OCI-LY1 (cell line): ENCODE measurements around the gene SENP5.

Experiments used
- H2AFZ ChIP-seq: fragments of 200-600 bp; sonication (generic), shearing (Covaris generic); 2 replicates; pipeline ENCODE4 v1.6.0; 2014; ENCODE audit warnings: antibody characterized with exemption, mild to moderate bottlenecking, low read length
- H3F3A ChIP-seq: fragments of 200-600 bp; sonication (generic), shearing (Covaris generic); 2 replicates; pipeline ENCODE4 v1.6.0; 2014; ENCODE audit warnings: mild to moderate bottlenecking, antibody characterized with exemption, low read length, moderate library complexity; ENCODE audit not compliant: insufficient read depth
- H3K27ac ChIP-seq: fragments of 200-600 bp; sonication (generic); 2 replicates; pipeline ENCODE4 v1.5.1; 2014; ENCODE audit warnings: low read length, mixed run types, mild to moderate bottlenecking, low read depth; ENCODE audit not compliant: poor library complexity, severe bottlenecking
- H3K27me3 ChIP-seq: fragments of 200-600 bp; sonication (generic); 2 replicates; pipeline ENCODE4 v1.6.0; 2014; ENCODE audit warnings: antibody characterized with exemption, mild to moderate bottlenecking, low read length, moderate library complexity; ENCODE audit not compliant: insufficient read depth
- H3K36me3 ChIP-seq: fragments of 200-600 bp; sonication (generic); 2 replicates; pipeline ENCODE4 v1.6.1; 2014; ENCODE audit warnings: mild to moderate bottlenecking, antibody characterized with exemption, low read length, moderate library complexity, mixed read lengths; ENCODE audit not compliant: insufficient read depth
- H3K4me1 ChIP-seq: fragments of 200-600 bp; sonication (generic); 2 replicates; pipeline ENCODE4 v1.5.1; 2014; ENCODE audit warnings: mild to moderate bottlenecking, low read length, moderate library complexity; ENCODE audit not compliant: insufficient read depth, severe bottlenecking
- H3K4me2 ChIP-seq: fragments of 200-600 bp; sonication (generic), shearing (Covaris generic); 2 replicates; pipeline ENCODE4 v1.6.1; 2014; ENCODE audit warnings: low read length
- H3K4me3 ChIP-seq: fragments of 200-600 bp; sonication (generic); 2 replicates; pipeline ENCODE4 v1.5.1; 2014; ENCODE audit warnings: low read length, low read depth, mild to moderate bottlenecking, mixed read lengths; ENCODE audit not compliant: poor library complexity, severe bottlenecking
- H3K79me2 ChIP-seq: fragments of 200-600 bp; shearing (Covaris generic); 2 replicates; pipeline ENCODE4 v1.6.1; 2016; ENCODE audit warnings: mixed run types, low read length, mixed read lengths; ENCODE audit not compliant: insufficient read depth
- H3K9ac ChIP-seq: fragments of 200-600 bp; sonication (generic), shearing (Covaris generic); 2 replicates; pipeline ENCODE4 v1.6.1; 2014; ENCODE audit warnings: mild to moderate bottlenecking, low read length, mixed read lengths
- H3K9me2 ChIP-seq: fragments of 200-600 bp; sonication (generic), shearing (Covaris generic); 2 replicates; pipeline ENCODE4 v1.6.1; 2014; ENCODE audit warnings: low read depth, mild to moderate bottlenecking, low read length, mixed read lengths
- H3K9me3 ChIP-seq: fragments of 200-600 bp; shearing (Covaris generic); 2 replicates; pipeline ENCODE4 v1.6.1; 2014; ENCODE audit warnings: low read length, mixed read lengths
- H4K20me1 ChIP-seq: fragments of 200-600 bp; sonication (generic), shearing (Covaris generic); 2 replicates; pipeline ENCODE4 v1.6.0; 2016; ENCODE audit warnings: mild to moderate bottlenecking, low read length; ENCODE audit not compliant: insufficient read depth
- EZH2 ChIP-seq: fragments of 200-600 bp; sonication (generic), shearing (Covaris generic); IDR thresholded peaks from 2 replicates; pipeline ENCODE4 v1.8.0; 2017; ENCODE audit warnings: borderline replicate concordance, mixed run types, mild to moderate bottlenecking, antibody characterized with exemption, low read length, moderate library complexity, mixed read lengths
- TF ChIP-seq, protein P1 (sequence below): fragments of 200-600 bp; sonication (generic), shearing (Covaris generic); IDR thresholded peaks from 2 replicates; pipeline ENCODE4 v1.5.1; 2017; ENCODE audit warnings: mild to moderate bottlenecking, antibody characterized with exemption, low read length, moderate library complexity, mixed read lengths

SENP5 gene

DNA sequence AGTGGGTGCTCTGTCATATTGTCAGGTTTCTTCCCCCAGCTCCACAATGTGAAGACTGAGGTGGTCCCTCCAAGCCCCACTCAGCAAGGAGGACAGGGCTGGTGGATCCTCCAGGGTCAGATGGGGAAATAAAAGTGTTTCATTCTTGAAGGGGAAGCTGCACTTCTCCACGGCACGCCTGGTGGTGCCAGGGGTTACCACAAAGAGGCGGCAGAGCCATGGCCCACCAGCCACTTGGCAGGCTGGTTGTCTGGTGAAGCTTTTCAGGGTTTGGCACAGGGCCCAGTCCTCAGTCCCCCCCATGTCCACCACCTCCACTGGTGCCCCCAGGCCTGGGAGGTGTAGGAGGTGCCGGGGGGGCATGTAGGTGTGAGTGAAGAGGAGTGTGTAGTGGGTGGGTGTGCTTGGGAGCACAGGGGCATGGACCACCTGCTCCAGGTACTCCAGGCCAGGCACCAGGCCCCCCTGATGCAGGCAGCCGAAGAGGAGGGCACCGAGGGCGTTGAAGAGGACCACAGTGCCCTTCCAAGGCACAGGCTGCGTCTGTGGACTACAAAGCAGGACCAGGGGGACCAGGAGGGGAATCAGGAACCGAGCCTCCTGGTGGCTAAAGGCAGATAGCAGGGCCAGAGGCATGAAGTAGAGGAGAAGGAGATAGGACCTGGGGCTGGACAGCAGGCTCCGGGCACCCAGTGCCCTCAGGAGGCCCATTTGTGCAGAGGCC lies 79.6 kb downstream of the SENP5 start:
- H3K9me3 ChIP-seq = no peaks in the 10 kb centered on the region
- no peaks in the 10 kb centered on the region for H3F3A ChIP-seq
- TF ChIP-seq, protein P1, sequence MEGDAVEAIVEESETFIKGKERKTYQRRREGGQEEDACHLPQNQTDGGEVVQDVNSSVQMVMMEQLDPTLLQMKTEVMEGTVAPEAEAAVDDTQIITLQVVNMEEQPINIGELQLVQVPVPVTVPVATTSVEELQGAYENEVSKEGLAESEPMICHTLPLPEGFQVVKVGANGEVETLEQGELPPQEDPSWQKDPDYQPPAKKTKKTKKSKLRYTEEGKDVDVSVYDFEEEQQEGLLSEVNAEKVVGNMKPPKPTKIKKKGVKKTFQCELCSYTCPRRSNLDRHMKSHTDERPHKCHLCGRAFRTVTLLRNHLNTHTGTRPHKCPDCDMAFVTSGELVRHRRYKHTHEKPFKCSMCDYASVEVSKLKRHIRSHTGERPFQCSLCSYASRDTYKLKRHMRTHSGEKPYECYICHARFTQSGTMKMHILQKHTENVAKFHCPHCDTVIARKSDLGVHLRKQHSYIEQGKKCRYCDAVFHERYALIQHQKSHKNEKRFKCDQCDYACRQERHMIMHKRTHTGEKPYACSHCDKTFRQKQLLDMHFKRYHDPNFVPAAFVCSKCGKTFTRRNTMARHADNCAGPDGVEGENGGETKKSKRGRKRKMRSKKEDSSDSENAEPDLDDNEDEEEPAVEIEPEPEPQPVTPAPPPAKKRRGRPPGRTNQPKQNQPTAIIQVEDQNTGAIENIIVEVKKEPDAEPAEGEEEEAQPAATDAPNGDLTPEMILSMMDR = peak; percentile 31; the same call in 1 of the 2 replicates
- TF ChIP-seq EZH2 = no peak
- no peak overlapping the region for H3K27ac ChIP-seq
- peaks cover 6% of the 10 kb centered on the region; the same call in 1 of the 2 replicates for H3K36me3 ChIP-seq
- H3K27me3 ChIP-seq = peaks cover 5% of the 10 kb centered on the region; the same call in 1 of the 2 replicates
- H4K20me1 ChIP-seq = no peaks in the 10 kb centered on the region
- no peak overlapping the region for H3K4me2 ChIP-seq
- peaks cover 8% of the 10 kb centered on the region for H3K4me1 ChIP-seq
- H3K9me2 ChIP-seq = no peaks in the 10 kb centered on the region
- H3K4me3 ChIP-seq = no peak overlapping the region
- no peak overlapping the region for H2AFZ ChIP-seq
- H3K9ac ChIP-seq = no peak overlapping the region
- H3K79me2 ChIP-seq = peaks cover 12% of the 10 kb centered on the region

- H3K4me2 ChIP-seq = no peak overlapping the region
- H3K4me1 ChIP-seq = peaks cover 8% of the 10 kb centered on the region
- TF ChIP-seq, protein P1 = no peak
- no peak for TF ChIP-seq EZH2
- H3K9me3 ChIP-seq = no peaks in the 10 kb centered on the region
- peaks cover 6% of the 10 kb centered on the region; the same call in 1 of the 2 replicates for H3K36me3 ChIP-seq
- H4K20me1 ChIP-seq = no peaks in the 10 kb centered on the region
- no peaks in the 10 kb centered on the region for H3F3A ChIP-seq
- no peak overlapping the region for H3K9ac ChIP-seq
- H3K9me2 ChIP-seq = no peaks in the 10 kb centered on the region
- no peak overlapping the region for H3K4me3 ChIP-seq
- H3K79me2 ChIP-seq = peaks cover 9% of the 10 kb centered on the region
- peaks cover 5% of the 10 kb centered on the region; the same call in 1 of the 2 replicates for H3K27me3 ChIP-seq
- H2AFZ ChIP-seq = no peak overlapping the region
- no peak overlapping the region for H3K27ac ChIP-seq
These were observed 80.2 kb downstream of the SENP5 start for GRCh38 chr3:196947860-196948441.

- H3K9ac ChIP-seq = no peak overlapping the region
- no peak for TF ChIP-seq EZH2
- TF ChIP-seq, protein P1 = peak; percentile 22; the same call in 1 of the 2 replicates
These were observed 80.9 kb downstream of the SENP5 start for GRCh38 chr3:196948442-196949284.

More at GRCh38 chr3:196948442-196949284, 80.9 kb downstream of the SENP5 start:
- no peaks in the 10 kb centered on the region for H3K9me3 ChIP-seq
- peaks cover 6% of the 10 kb centered on the region; the same call in 1 of the 2 replicates for H3K36me3 ChIP-seq
- peaks cover 10% of the 10 kb centered on the region for H3K27me3 ChIP-seq
- H3K79me2 ChIP-seq = peaks cover 2% of the 10 kb centered on the region; the same call in 1 of the 2 replicates
- H2AFZ ChIP-seq = no peak overlapping the region
- H3K9me2 ChIP-seq = no peaks in the 10 kb centered on the region
- no peaks in the 10 kb centered on the region for H3F3A ChIP-seq
- H3K4me3 ChIP-seq = no peak overlapping the region
- H4K20me1 ChIP-seq = no peaks in the 10 kb centered on the region
- H3K4me2 ChIP-seq = no peak overlapping the region
- peaks cover 3% of the 10 kb centered on the region for H3K4me1 ChIP-seq
- no peak overlapping the region for H3K27ac ChIP-seq
